Lung (tissue), 12 donors: ENCODE results near the gene FHOD1. TPM values are rescaled to one million over a fixed set of nuclear protein-coding genes. Genes with fewer than 3 reads are reported as not detected.
A peak's percentile ranks its signal among the peaks of the same experiment; 100 is the strongest.

Experiments used
- ATAC-seq: fragments of 200-7000 bp; cut with Tn5 transposase; one replicate; pipeline ENCODE4 v1.9.1; 2020; ENCODE audit warnings: moderate number of reproducible peaks; ENCODE audit not compliant: insufficient read depth, low FRiP score
- DNase-seq, 3 donors: peaks; one replicate each; pipeline ENCODE4 v3.0.0-alpha.2; 2013 to 2017
- H3K27ac ChIP-seq, 2 donors: one replicate each; pipeline ENCODE4 v1.5.1; 2013; ENCODE audit warnings: mild to moderate bottlenecking in 2 of 2, moderate library complexity in 2 of 2, control low read depth in 1 of 2, inconsistent platforms in 1 of 2, low read depth in 1 of 2, low read length in 1 of 2
- H3K27me3 ChIP-seq, 3 donors: one replicate each; pipeline ENCODE4 v1.5.1; 2013; ENCODE audit warnings: low read length in 2 of 3; ENCODE audit not compliant: control insufficient read depth in 3 of 3, insufficient read depth in 3 of 3
- H3K36me3 ChIP-seq, 4 donors: one replicate each; pipeline ENCODE4 v1.5.1; 2013; ENCODE audit warnings: low read length in 4 of 4, mild to moderate bottlenecking in 1 of 4, moderate library complexity in 1 of 4; ENCODE audit not compliant: control insufficient read depth in 4 of 4, insufficient read depth in 4 of 4
- H3K4me1 ChIP-seq, 5 donors: one replicate each; pipeline ENCODE4 v1.5.1; 2013; ENCODE audit warnings: low read length in 5 of 5, mild to moderate bottlenecking in 2 of 5, moderate library complexity in 1 of 5; ENCODE audit not compliant: control insufficient read depth in 5 of 5, insufficient read depth in 5 of 5
- H3K4me3 ChIP-seq: one replicate; pipeline ENCODE4 v1.5.1; 2013; ENCODE audit warnings: mild to moderate bottlenecking, control low read depth, moderate library complexity
- H3K9ac ChIP-seq, 2 donors: one replicate each; pipeline ENCODE4 v1.5.1; 2013; ENCODE audit warnings: low read length in 2 of 2, control low read depth in 1 of 2; ENCODE audit not compliant: insufficient read depth in 1 of 2
- H3K9me3 ChIP-seq, 4 donors: one replicate each; pipeline ENCODE4 v1.5.1; 2013; ENCODE audit warnings: low read length in 3 of 4, mild to moderate bottlenecking in 1 of 4, moderate library complexity in 1 of 4; ENCODE audit not compliant: control insufficient read depth in 4 of 4, insufficient read depth in 3 of 4
- WGBS, 2 donors: extraction: QIAGEN DNeasy Blood & Tissue Kit; methylation state at CpG; one replicate each; pipeline ENCODE4 v1.1.7; 2013; 5-methylcytosine and 5-hydroxymethylcytosine counted together
- polyA plus RNA-seq, 2 donors: library from polyadenylated mRNA; stranded (reverse); fragments of 200-250 nt; gene quantifications; one replicate each; pipeline ENCODE4 v1.2.1, GENCODE V29; 2013
- total RNA-seq, 2 donors: library from RNA; depleted of rRNA in 1 of 2; stranded (reverse); fragments of >200 nt in 1 of 2; gene quantifications; one replicate each; pipeline ENCODE4 v1.2.1, GENCODE V29; 2014 to 2021
- TF ChIP-seq, protein P1 (sequence below): IDR thresholded peaks from 2 replicates; pipeline ENCODE4 v1.5.1; 2012; ENCODE audit warnings: mild to moderate bottlenecking; ENCODE audit errors: control extremely low read depth, extremely low read depth
- donor health status: control.
- donor health status: control.
- donor health status: Bipolar disorder and iron deficiency.
- donor health status: healthy.
- donor health status: DM: yes; HTN: yes; CAD: no.

Gene FHOD1
- total and polyA plus RNA-seq, 4 donors: 51.3 to 129 (median 65.5) TPM

DNA sequence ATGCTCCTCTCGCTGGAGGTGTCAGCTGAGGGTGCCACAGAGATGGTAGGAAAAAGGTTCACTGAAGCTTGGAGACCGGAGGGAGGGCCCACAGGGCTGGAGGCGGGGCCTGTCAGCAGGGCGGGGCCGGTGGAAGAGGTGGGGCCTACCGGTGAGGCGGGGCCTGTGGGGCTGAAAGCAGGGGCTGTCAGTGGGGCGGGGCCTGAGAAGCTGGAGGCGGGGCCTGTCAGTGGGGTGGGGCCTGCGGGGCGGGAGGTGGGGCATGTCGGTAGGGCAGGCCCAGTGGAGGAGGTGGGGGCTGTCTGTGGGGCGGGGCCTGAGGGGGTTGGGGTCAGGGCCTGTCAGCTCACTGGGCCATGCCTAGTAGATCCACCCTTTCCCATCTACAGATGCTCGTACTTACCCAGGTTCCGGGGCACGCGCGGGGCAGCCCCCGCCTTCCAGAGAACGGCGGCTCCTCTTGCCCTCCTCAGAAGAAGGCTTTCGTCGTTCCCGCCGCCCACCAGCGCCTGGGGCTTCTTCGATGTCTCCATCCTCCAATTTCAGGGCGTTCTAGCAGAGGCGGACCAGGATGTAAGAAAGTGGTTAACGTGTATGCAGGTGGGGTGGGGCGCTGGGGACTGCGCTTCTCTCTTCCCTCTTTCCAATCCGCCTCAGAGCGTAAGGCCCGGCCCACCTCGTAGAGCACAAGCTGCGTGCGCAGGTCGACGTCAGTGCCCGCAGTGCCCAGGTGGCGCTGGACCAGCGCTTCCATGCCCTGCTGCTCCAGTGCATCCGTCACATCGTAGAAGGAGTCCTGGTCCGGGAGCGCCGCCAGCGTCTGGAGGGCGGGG, 10.5 kb downstream of the FHOD1 start:
- Histone ChIP-seq H3K27ac (no peak overlapping the region), H3K36me3 (peaks cover 3 to 64% (median 58%) of the 10 kb centered on the region in 4 donors), H3K4me3 (no peak overlapping the region), H3K9me3 (no peaks in the 10 kb centered on the region), H3K9ac (no peak overlapping the region), H3K27me3 (no peaks in the 10 kb centered on the region), H3K4me1 (peaks cover 6 to 18% (median 15%) of the 10 kb centered on the region in 5 donors)
- TF ChIP-seq, protein P1, sequence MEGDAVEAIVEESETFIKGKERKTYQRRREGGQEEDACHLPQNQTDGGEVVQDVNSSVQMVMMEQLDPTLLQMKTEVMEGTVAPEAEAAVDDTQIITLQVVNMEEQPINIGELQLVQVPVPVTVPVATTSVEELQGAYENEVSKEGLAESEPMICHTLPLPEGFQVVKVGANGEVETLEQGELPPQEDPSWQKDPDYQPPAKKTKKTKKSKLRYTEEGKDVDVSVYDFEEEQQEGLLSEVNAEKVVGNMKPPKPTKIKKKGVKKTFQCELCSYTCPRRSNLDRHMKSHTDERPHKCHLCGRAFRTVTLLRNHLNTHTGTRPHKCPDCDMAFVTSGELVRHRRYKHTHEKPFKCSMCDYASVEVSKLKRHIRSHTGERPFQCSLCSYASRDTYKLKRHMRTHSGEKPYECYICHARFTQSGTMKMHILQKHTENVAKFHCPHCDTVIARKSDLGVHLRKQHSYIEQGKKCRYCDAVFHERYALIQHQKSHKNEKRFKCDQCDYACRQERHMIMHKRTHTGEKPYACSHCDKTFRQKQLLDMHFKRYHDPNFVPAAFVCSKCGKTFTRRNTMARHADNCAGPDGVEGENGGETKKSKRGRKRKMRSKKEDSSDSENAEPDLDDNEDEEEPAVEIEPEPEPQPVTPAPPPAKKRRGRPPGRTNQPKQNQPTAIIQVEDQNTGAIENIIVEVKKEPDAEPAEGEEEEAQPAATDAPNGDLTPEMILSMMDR: no peak
- 89 to 94% methylated on average over 41 to 50 of the region's 50 CpGs for WGBS, 2 donors
- DNase-seq (peak in 1 of 3 donors; percentile 58), ATAC-seq (no peak)

DNA sequence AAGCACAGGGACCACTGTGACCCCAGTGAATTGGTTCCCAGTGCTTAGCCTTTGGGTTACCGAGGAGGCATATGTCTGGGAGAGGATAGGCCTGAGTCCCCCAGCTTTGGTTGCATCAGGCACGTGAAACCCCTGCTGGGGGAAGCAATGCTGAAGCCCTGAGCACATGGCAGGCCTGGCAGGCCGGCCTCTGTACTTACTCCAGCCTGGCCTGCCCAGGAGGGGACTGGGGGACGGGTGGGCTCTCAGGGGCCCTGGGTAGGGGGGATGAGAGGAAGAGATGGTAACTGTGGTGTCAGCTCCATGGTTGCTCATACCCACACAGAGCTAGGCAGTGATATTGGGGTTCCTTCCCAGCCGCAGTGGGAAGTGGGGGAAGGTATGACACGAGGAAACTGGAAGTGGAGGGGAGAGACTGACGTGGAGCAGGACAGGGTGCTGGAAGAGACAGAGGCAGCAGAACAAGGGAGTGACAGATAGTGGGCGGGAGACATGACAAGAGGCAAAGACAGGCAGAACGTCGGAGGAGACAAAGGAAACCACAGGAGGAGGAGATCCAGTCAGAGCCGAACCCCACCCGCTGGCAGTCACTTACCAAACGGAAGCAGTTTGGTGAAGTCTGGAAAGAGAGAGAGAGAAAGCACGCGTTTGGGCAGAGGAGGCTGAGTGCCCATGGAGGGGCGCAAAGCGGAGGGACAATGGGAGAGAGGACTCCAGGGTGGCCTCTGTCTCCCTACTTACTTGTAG, 11.3 kb downstream of the FHOD1 start:
- no peak overlapping the region for H3K4me3 ChIP-seq
- H3K27me3 ChIP-seq: no peaks in the 10 kb centered on the region
- H3K4me1 ChIP-seq: peaks cover 6 to 10% (median 7%) of the 10 kb centered on the region in 5 donors
- no peak overlapping the region for H3K27ac ChIP-seq
- no peak for ATAC-seq
- WGBS, 2 donors: 82 to 85% methylated on average over 17 of the region's 17 CpGs
- H3K36me3 ChIP-seq: peaks cover 3 to 68% (median 64%) of the 10 kb centered on the region in 4 donors
- no peaks in the 10 kb centered on the region for H3K9me3 ChIP-seq
- no peak for DNase-seq
- no peak overlapping the region for H3K9ac ChIP-seq
- TF ChIP-seq, protein P1: no peak

DNA sequence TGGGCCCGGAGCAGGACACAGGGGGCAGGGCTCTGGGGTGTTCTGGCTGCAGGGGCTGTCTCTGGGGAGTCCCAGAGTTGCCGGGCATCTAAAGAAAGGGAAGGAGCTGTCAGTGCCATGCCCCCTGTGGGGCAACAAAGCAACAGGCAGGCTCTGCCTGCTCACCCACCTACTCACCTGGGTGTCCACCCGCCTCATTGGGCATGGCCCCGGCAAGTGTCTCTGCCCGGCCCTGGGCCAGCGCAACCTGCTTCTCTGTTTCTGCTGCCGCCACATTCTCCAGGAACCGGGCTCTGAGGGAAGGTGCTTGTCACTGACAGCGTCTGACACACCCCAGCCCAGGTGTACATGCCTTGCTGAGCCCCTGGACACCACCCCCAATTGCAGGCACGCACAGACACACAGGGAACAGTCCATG, 13.1 kb downstream of the FHOD1 start:
- H3K9me3 ChIP-seq: no peaks in the 10 kb centered on the region
- H3K36me3 ChIP-seq: peaks cover 7 to 84% (median 71%) of the 10 kb centered on the region in 4 donors
- no peak for ATAC-seq
- no peaks in the 10 kb centered on the region for H3K27me3 ChIP-seq
- no peak overlapping the region for H3K27ac ChIP-seq
- DNase-seq: no peak
- WGBS, 2 donors: 95 to 96% methylated on average over 10 of the region's 10 CpGs
- H3K4me1 ChIP-seq: peaks cover 0 to 2% (median 0%) of the 10 kb centered on the region in 5 donors
- no peak overlapping the region for H3K4me3 ChIP-seq
- TF ChIP-seq, protein P1: no peak
- no peak overlapping the region for H3K9ac ChIP-seq
